GM10266 (cell line): ENCODE data around the gene KCNK7.

Experiments used
- DNase-seq: peaks from one replicate; pipeline ENCODE4 v3.0.0; 2012; ENCODE audit errors: extremely low spot score
- TF ChIP-seq, protein P1 (sequence below): IDR thresholded peaks from 2 replicates; pipeline ENCODE4 v1.5.1; 2012; ENCODE audit warnings: mild to moderate bottlenecking, low read depth; ENCODE audit not compliant: control insufficient read depth, insufficient read depth; ENCODE audit errors: missing control alignments

The KCNK7 gene

DNA sequence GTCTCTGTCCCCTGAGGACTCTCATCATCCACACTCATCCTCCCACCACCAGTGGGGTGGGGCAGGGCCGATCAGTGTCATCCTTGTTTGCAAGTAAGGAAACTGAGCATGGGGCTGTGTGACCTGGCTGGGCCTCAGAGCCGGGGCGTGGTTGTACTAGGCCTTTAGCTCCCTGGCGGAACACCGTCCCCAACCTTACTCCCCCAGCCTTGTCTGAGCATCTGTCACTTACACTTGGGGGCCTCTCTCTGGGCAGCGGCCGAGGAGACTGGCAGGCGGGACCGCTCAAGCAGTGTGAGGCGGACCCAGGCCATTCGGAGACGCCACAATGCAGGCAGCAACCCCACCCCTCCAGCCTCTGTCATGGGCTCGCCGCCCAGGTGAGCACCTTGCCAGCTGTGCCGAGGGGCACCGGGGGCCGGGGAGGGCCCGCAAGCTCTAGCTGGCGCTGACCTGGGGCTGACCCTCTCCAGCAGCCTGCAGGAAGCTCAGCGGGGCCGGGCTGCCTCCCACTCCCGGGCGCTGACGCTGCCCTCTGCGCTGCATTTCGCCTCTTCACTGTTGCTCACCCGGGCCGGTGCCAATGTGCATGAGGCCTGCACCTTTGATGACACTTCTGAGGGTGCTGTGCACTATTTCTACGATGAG, 23.8 kb upstream of the KCNK7 start:
- TF ChIP-seq, protein P1, sequence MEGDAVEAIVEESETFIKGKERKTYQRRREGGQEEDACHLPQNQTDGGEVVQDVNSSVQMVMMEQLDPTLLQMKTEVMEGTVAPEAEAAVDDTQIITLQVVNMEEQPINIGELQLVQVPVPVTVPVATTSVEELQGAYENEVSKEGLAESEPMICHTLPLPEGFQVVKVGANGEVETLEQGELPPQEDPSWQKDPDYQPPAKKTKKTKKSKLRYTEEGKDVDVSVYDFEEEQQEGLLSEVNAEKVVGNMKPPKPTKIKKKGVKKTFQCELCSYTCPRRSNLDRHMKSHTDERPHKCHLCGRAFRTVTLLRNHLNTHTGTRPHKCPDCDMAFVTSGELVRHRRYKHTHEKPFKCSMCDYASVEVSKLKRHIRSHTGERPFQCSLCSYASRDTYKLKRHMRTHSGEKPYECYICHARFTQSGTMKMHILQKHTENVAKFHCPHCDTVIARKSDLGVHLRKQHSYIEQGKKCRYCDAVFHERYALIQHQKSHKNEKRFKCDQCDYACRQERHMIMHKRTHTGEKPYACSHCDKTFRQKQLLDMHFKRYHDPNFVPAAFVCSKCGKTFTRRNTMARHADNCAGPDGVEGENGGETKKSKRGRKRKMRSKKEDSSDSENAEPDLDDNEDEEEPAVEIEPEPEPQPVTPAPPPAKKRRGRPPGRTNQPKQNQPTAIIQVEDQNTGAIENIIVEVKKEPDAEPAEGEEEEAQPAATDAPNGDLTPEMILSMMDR: no peak
- no peak for DNase-seq

DNA sequence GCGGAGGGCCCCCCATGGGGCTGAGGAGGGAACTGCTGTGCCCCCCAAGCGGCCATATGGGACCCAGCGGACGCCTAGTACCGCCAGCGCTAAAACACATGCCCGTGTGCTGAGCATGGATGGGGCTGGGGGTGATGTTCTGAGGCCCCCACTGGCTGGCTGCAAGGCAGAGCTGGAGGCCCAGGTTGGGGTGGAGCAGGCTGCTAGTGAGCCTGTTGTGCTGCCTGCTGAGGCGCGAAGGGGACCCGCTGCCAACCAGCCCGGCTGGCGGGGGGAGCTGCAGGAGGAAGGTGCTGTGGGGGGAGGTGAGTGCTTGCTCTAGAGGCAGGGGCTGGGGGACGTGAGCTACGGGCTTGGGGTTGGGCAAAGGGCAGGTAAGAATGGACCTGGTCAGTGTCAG, 23.2 kb upstream of the KCNK7 start:
- TF ChIP-seq, protein P1: no peak
- DNase-seq: no peak

DNA sequence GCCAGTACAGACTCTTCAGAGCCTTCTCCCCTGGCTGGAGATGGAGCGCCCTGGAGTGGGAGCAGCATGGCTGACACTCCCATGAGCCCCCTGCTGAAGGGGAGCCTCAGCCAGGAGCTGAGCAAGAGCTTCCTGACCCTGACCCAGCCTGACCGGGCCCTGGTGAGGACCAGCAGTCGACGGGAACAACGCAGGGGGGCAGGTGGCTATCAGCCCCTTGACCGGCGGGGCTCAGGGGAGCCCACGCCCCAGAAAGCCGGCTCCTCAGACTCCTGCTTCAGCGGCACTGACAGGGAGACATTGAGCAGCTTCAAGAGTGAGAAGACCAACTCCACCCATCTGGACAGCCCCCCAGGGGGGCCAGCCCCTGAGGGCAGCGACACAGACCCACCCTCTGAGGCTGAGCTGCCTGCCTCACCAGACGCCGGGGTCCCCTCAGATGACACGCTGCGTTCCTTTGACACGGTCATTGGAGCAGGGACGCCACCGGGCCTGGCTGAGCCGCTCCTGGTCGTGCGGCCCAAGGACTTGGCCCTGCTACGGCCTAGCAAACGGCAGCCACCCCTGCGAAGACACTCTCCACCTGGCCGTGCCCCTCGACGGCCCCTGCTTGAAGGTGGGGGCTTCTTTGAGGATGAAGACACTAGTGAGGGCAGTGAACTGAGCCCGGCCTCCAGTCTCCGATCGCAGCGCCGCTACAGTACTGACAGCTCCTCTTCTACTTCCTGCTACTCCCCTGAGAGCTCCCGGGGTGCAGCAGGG, 22.6 kb upstream of the KCNK7 start:
- no peak for DNase-seq
- TF ChIP-seq, protein P1: no peak

DNA sequence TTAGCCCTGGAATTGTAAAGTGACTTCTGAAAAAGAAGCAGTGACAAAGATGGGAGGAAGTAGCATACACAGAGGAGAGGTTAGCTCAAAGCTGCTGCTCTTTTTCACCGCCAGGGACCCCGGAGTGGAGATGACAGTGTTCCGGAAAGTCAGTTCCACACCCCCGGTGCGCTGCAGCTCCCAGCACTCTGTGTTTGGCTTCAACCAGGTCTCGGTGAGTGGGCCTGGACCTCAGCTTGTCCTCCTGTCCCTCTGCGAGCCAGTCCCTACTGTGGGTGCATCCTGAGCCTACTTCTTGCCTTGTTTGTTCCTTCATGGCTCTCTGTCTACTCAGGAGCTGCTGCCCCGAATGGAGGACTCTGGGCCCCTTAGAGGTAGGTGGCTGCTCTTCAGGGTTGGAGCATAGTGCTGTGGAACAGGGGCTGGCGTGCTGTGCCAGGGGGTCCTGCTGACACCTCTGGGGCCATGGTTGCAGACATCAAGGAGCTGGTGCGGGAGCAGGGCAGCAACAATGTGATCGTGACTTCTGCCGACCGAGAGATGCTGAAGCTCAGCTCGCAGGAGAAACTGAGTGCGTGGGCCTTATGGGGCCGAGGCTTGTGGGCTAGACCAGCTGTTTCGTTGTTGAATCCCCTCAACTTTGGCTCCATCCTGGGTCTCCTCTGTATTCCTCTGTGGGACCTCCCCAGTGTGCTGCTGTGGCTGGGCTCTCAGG, 21.7 kb upstream of the KCNK7 start:
- no peak for DNase-seq
- TF ChIP-seq, protein P1: no peak

DNA sequence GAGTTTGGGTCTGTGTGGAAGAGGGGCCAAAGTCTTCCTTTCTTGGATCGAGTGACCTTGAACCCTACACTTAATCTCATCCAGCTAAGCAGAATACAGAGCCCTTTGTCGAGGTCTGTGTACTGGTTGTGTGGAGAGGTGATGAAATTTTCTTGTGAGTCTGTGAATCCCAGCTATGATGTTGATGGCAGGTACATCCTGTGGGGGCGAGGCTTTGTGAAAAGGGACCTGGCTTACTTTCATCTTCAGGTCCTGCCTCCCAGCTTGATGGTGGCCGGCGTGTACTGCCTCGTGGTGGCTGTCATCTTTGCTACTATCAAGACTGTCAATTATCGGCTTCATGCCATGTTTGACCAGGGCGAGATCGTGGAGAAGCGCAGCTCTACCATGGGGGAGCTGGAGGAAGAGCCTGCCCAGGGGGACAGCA, 21.0 kb upstream of the KCNK7 start:
- TF ChIP-seq, protein P1: no peak
- DNase-seq: no peak

DNA sequence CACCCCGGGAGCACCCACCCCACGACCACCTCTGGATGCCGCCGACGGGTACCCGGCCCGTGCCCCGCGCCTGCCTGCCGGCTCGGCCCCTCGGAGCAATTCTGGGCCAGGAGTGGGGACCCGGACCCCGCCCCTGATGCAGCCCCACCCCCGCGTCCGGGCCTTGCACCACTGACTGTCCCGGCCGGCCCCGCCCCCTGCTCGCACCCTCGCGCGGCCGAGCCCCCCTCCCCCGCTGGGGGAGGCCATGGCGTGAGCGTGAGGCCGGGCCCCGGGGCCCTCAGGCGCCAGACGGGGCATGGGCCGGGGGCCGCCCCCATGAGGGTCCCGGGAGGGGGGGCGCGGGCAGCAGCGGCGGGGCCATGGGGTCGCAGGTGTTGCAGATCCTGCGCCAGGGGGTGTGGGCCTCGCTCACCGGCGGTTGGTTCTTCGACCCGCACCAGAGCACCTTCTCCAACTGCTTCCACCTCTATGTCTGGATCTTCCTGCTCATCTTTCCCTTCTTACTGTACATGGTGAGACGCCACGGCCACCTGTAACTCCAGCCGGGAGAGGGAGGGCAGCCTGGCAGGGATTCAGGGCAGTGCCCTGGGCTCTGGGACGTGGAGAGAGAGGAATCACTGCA, 20.5 kb upstream of the KCNK7 start:
- DNase-seq: peak; percentile 82
- TF ChIP-seq, protein P1: no peak
